Skeletal muscle cell (primary cell): ENCODE measurements around the gene RASSF5.
"Not testable (repeated sequence)": the region's sequence is repeated elsewhere in the genome, so short reads cannot be mapped to it uniquely, and the experiment has no call there.

ENCODE experiments used
- DNase-seq: peaks from one replicate; pipeline ENCODE4 v3.0.0-alpha.2; 2010; ENCODE audit warnings: low read depth
- H3K4me3 ChIP-seq: 2 replicates; pipeline ENCODE4 v1.5.1; 2011; ENCODE audit warnings: low read depth, mild to moderate bottlenecking, control low read depth, low read length, moderate library complexity

RASSF5 gene

DNA sequence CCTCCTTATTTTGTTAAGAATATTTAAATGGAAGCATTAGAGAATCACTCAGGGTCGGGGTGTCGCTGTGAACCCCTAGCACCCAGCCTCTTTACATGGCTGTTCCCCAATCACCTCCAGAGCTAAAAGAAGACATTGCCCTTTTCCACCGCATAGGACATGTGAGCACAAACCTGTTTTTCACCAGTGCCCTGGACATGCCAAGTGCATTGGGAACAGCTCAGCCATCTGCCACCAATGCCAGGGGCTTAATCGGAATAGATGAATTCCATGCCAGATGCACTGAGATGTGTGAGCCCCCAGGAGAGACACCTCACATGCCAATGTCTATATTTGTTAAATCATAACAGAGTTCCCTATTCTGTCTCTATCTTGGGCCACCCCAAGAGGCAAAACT lies 71.6 kb downstream of the RASSF5 start:
- no peak for DNase-seq
- H3K4me3 ChIP-seq, result no peak overlapping the region

DNA sequence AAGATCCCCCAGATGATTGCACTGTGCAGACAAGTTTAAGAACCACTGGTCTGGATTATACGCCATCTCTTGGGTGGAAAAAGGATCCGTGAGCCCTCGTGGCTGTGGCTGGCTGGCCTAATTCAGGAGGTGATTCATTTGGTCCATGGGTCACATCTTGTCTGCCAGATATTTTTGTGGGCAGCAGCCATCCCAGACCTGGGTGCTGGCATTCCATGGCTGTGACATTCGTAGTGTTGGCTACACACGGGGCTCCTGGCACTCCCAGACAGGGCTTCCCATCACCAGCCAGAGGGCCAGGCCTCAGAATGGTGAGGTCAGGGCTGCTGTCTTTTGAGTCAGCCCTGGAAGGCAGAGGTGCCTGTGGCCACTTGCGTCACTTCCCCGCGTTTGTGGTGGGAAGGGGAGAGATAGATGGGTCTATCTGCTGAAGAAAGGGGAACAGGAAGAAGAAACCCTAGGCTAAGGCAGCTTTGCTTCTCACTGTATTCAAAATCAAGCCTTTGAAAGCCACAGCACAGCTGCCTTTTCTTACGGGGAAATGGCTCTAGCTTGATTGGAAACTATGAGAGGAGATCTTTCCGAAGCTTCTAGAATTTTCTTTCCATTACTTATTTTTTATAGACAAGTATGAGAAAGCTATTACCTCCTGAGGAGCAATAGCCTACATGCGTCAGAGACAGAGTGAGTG lies 72.6 kb downstream of the RASSF5 start:
- H3K4me3 ChIP-seq, result no peak overlapping the region
- DNase-seq, result no peak

DNA sequence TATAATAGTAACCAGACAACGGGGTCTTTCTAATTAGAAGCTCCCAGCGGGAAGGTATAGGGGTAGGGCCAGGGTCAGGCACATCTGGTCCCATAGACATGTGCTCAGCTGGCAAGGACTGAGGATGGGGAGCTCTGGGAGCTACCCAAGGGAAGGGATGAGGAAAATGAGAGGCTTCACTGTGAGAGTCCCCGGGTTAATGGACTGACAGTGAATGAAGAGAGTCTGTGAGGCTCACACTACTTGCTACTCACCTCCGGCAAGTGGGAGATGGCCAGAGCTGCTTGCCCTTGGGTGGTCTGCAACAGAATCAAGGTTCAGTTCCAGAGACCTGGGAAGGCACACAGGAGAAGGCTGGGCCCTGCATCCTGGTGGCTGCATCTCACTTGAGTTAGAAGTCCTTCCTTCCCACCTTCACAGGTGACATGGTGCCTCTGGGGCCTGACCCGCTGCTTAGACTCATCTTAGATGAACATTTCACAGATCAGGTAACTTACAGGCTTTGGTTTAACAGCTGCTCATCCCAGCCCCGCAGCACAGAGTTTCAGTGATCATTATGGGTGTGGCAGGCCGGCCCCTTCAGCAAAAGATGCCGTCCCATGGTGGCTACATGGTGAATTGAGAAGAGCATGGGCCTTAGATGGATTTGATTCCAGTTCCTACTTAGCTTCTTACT lies 73.2 kb downstream of the RASSF5 start:
- no peak overlapping the region for H3K4me3 ChIP-seq
- DNase-seq, result no peak

DNA sequence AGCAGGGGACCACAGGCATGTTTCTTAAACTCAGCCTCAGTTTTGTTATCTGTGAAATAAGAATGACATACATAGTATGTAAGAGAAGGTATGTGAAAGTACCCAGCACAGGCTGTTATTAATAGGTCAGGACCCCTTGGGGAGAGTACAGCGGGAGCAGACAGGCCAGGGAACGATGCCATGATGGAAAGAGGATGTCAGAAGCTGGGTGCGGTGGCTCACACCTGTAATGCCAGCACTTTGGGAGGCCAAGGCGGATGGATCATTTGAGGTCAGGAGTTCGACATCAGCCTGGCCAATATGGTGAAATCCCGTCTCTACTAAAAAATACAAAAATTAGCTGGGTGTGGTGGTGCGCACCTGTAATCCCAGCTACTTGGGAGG lies 73.8 kb downstream of the RASSF5 start:
- DNase-seq, H3K4me3 ChIP-seq: not testable (repeated sequence)

DNA sequence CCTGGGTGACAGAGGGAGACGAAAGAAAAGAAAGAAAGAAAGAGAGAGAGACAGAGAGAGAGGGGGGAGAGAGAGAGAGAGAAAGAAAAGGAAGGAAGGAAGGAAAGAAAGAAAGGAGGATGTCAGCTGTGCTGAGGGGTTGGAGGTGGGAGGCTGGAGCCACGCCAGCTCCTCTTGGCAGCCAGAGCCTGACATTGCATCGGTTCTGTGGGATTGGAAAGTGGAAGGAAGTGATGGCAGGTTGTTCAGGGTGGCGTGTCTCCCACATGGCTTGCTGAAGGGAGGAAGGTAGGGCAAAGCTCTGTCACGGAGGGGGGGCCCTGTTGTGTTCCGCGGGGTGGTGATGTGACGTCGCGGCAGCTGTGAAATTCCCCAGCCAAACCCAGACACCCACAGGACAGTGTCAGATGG lies 74.2 kb downstream of the RASSF5 start:
- no peak overlapping the region for H3K4me3 ChIP-seq
- DNase-seq, result no peak

DNA sequence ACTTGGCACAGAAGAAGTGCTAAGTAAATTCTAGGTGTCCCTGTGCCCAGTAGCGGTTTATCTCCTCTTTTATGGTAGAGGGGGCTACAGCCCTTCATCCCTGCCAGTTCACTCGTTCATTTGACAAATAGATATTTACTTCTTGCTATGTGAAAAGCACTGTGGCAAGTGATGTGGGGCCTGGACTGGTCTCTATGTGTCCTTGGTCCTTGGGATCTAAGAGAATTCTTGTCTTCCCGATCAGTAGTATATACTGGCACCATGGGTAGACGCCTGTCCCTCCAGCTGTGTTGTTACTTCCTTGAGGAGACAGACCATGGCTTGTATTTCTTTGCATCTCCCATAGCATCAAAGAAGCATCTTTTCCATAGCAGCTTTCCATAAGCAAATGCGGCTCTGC lies 75.2 kb downstream of the RASSF5 start:
- no peak for DNase-seq
- H3K4me3 ChIP-seq, result no peak overlapping the region

DNA sequence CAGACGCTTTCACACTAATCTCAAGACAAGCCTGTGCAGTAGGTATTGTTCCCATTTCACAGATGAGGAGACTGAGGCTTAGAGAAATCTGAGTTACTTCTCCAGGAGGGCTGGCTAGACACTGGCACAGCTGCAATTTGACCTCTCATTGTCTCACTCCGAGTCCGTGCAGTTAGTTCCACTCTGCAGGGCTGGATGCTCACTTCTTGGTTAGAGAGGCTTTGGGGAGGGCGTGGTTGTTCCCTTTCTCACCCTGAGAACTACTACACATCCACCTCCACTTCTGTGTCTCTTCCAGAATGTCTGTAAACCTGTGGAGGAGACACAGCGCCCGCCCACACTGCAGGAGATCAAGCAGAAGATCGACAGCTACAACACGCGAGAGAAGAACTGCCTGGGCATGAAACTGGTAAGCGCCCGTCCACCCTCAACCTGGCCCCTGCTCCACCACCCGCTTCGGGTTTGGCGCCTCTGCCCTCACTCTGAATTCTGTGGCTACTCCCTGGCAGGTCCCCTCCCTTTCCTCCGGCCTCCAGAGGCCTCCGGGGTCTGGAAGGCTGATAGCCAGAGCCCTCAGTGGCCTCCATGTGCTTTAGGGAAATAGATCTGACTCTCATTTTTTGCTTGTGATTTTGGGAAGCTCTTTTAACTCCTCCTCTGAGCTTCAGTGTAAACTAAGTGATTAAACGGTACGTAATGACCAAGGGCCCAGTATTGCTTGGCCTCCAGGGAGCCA lies 75.8 kb downstream of the RASSF5 start:
- H3K4me3 ChIP-seq, result no peak overlapping the region
- no peak for DNase-seq

DNA sequence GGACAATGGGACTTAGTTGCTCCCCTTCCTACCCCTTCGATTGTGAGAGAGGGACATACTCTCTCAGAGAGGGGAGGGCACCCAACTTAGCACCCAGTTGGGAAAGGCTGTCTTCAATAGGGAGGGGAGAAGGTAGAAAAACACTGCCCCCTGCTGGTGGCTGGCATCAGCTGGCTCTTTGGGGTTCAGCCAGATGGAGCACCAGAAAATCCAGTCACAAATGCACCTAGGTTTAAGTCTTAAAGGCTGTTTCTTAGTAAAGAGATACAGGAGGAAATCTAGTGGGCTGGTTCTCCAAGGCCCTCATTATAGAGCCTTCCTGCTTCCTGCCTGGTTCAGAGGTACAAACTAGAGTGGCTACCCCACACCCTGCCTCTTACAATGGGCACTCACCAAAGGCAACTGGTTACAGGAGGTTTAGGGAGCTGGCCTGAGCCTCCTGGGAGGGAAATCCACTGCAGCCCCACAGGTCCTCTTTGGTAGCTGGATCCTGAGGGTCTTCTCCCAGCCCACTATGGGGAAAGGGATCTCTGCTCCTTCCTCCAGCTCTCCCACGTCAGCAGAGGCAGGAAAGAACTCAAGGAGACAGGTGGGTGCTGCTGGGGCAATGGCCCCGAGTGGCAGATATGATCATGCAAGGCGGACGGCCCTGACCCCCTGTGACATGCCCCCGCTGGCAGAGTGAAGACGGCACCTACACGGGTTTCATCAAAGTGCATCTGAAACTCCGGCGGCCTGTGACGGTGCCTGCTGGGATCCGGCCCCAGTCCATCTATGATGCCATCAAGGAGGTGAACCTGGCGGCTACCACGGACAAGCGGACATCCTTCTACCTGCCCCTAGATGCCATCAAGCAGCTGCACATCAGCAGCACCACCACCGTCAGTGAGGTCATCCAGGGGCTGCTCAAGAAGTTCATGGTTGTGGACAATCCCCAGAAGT lies 76.6 kb downstream of the RASSF5 start:
- no peak overlapping the region for H3K4me3 ChIP-seq
- no peak for DNase-seq

DNA sequence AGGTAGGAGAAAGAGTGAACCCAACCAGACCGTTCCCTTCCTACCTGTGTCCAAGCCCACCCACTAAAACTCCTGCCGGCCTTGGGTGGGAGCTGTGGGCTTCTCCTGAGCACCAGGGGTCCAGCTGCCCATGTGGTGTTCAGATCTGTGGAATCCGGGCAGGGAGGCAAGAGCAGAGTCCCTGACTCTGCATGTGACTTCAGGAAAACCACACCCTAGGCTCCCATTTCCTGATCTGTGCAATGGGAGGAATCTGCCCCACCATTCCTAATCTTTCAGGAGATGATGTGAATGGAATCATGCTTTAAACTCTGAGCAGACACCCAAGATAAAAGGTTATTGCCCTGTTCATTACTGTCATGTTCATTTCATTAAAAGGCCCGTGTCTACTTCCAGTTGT lies 77.4 kb downstream of the RASSF5 start:
- no peak overlapping the region for H3K4me3 ChIP-seq
- DNase-seq, result no peak

DNA sequence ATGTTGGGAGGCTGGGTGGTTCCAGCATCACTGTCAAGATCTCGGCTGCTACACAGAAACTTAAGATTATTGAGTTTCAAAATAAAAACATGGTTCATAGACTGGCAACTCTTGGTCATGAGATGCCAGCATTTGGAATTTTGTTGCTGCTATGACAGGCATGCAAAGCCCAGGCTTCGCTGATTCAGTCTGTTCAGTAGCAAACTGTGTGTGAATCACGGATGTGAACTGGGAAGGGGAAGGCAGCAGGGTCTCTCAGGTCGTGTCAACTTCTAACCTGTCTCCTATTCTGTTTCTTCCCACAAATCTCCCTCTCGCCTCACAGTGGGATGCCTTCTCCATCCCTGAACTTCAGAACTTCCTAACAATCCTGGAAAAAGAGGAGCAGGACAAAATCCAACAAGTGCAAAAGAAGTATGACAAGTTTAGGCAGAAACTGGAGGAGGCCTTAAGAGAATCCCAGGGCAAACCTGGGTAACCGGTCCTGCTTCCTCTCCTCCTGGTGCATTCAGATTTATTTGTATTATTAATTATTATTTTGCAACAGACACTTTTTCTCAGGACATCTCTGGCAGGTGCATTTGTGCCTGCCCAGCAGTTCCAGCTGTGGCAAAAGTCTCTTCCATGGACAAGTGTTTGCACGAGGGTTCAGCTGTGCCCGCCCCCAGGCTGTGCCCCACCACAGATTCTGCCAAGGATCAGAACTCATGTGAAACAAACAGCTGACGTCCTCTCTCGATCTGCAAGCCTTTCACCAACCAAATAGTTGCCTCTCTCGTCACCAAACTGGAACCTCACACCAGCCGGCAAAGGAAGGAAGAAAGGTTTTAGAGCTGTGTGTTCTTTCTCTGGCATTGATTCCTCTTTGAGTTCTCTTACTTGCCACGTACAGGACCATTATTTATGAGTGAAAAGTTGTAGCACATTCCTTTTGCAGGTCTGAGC lies 79.4 kb downstream of the RASSF5 start:
- no peak overlapping the region for H3K4me3 ChIP-seq
- DNase-seq, result no peak

DNA sequence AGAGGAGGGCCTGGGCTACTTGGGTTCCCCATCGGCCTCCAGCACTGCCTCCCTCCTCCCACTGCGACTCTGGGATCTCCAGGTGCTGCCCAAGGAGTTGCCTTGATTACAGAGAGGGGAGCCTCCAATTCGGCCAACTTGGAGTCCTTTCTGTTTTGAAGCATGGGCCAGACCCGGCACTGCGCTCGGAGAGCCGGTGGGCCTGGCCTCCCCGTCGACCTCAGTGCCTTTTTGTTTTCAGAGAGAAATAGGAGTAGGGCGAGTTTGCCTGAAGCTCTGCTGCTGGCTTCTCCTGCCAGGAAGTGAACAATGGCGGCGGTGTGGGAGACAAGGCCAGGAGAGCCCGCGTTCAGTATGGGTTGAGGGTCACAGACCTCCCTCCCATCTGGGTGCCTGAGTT lies 80.6 kb downstream of the RASSF5 start:
- no peak overlapping the region for H3K4me3 ChIP-seq
- DNase-seq, result no peak

DNA sequence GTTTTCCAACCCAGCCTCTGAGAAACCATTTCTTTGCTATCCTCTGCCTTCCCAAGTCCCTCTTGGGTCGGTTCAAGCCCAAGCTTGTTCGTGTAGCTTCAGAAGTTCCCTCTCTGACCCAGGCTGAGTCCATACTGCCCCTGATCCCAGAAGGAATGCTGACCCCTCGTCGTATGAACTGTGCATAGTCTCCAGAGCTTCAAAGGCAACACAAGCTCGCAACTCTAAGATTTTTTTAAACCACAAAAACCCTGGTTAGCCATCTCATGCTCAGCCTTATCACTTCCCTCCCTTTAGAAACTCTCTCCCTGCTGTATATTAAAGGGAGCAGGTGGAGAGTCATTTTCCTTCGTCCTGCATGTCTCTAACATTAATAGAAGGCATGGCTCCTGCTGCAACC lies 81.2 kb downstream of the RASSF5 start:
- DNase-seq, result no peak
- H3K4me3 ChIP-seq, result no peak overlapping the region

DNA sequence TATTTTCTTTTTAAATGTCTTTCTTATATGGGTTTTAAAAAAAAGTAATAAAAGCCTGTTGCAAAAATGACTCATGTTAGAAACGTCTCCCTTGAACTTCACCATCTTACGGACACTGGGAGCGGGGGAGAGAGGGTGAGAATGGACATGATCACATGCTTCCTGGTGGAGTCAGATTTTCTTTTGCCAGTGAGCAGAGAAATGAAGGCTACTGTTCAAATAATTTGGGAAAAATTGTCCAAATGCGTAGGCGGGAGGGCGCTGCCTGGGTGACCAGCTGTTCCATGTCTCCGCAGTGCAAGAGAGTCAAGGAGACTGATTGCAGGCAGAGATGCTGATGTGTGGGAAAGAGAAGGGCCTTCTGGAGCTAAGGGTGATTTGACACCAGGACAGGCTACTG lies 81.9 kb downstream of the RASSF5 start:
- H3K4me3 ChIP-seq, result no peak overlapping the region
- DNase-seq, result peak; percentile 87

DNA sequence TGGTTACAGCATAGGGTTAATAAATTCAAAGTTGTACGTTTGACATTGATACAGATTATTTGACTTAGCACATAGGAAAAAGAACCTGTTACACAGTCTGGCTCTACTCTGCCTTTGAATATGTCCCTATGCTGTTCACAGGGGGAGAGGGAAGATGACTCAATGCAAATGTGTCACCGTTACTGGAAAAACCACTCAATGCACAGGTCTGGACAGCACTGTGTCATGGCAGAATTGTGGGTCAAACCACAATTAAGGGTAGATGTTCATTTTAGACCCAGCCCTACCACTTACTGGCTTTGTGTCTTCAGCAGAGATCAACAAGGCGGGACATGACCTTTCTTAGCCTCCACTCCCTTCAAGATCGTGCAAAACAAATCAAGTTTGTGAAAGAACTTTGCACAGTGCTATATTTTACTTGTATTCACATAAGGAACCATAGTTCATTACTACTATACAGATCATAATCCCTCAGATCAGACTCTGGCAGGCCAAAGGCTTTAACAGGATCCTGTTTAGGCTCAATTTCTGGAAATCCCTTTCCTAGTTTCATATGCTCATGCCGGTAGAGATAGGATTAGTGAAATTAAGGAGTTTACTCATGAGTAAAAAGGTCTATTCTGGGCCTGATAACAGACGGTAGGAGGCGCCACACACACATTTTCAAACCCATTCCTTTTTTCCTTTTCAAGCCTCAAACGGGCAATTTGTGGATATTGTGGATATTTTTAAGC lies 82.9 kb downstream of the RASSF5 start:
- H3K4me3 ChIP-seq, result no peak overlapping the region
- peak; percentile 47 for DNase-seq

DNA sequence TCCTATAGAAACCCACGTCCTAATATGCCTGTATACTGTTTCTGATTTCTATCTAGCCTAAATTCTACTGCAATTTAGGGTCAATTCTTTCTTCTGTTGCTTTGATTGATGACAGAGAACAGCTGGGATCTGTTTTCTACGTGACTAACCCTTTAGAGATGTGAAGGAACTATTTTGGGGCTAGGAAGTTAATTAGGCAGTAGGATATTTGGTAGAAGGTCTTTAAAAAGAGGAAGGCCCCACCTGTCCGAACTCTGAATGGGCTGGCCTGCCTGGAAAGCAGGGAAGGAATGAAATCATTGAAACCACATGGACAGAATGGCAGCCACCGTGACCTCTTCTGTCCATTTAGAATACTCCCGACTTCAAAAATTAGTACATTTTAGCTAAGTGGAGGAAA lies 83.9 kb downstream of the RASSF5 start:
- H3K4me3 ChIP-seq, result no peak overlapping the region
- DNase-seq, result no peak

DNA sequence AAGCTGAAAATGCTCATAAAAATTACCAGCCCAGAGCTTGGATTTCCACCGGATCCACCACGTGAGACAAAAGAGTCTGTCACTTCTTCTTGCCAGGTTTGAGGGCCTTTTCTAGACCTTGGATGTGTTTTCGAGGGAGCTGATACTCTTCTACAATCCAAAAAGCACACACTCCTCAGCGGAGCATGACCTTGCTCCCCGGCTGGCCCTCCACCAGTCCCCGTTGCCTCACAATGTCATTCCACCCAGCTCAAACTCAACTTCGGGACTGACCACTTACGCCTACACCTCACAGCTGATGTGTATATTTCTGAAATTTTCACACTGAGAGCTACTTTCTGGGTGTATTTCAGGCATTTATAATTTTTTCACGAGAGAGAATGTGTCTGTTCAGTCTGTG lies 84.4 kb downstream of the RASSF5 start:
- DNase-seq, result no peak
- H3K4me3 ChIP-seq, result no peak overlapping the region

DNA sequence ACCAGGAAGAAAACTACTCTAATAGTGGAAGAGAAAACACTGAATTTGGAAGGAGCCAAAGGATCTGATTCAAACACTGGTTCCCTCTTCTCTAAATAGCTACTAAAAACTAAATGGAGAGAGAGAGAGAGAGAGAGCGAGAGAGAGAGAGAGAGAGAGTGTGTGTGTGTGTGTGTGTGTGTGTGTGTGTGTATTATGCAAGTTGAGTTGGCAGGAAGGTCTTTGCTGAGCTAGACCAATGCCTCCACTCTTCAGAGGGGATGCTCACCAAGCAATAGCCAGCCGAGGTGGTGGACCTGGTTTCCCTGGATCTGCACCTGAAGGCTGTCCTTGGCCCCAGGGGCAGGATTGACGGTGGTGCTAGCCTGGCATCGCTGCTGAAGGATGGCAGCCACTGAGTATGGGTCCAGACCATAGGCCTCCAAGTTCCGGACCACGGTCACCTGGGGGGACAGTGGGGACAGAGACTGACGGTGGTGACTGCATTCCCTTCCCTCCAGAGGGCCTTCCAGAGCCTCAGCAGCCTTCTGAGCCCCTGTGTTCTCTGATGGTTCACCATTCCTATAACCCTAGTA lies 86.1 kb downstream of the RASSF5 start:
- no peak overlapping the region for H3K4me3 ChIP-seq
- no peak for DNase-seq
